Activated CD8-positive, alpha-beta T cell treated with anti-CD3 and anti-CD28 coated beads, Interleukin-2, amount 10 ng/mL, durations not matched to agents 7 days and 5 days (primary cell): Measurements from ENCODE around the gene HACD2. TPM values are rescaled to one million over a fixed set of nuclear protein-coding genes. Genes with fewer than 3 reads are reported as not detected.

Experiments used
- ATAC-seq: fragments of 150-1000 bp; cut with Tn5 transposase; one replicate; pipeline ENCODE4 v1.10.0; 2021; ENCODE audit warnings: moderate library complexity
- CTCF ChIA-PET: fragments of 350-600 bp; sonication (Branson Sonifier 250); formaldehyde crosslinking; loops from one replicate; lab custom pipeline; 2021; ENCODE audit warnings: antibody characterized with exemption; lab: Charles Lee
- POLR2A ChIA-PET: fragments of 350-600 bp; sonication (Branson Sonifier 250); formaldehyde crosslinking; loops from one replicate; lab custom pipeline; 2021; ENCODE audit warnings: antibody characterized with exemption; lab: Charles Lee
- DNase-seq: peaks from one replicate; pipeline ENCODE4 v3.0.0-alpha.2; 2020
- H3K27ac Mint-ChIP-seq: one replicate; pipeline ENCODE4 v1.8.0; 2021; ENCODE audit warnings: mild to moderate bottlenecking, mixed read lengths
- H3K27me3 Mint-ChIP-seq: one replicate; pipeline ENCODE4 v1.8.0; 2021; ENCODE audit warnings: low read depth, mixed read lengths
- H3K36me3 Mint-ChIP-seq: one replicate; pipeline ENCODE4 v1.8.0; 2021; ENCODE audit warnings: low read depth, mixed read lengths
- H3K4me1 Mint-ChIP-seq: one replicate; pipeline ENCODE4 v1.8.0; 2021; ENCODE audit warnings: low read depth, mixed read lengths
- H3K4me3 Mint-ChIP-seq: one replicate; pipeline ENCODE4 v1.8.0; 2021; ENCODE audit warnings: mild to moderate bottlenecking, mixed read lengths
- H3K9me3 Mint-ChIP-seq: one replicate; pipeline ENCODE4 v1.8.0; 2022; ENCODE audit warnings: mixed read lengths; ENCODE audit not compliant: insufficient read depth
- total RNA-seq, 2 experiments: library from RNA; stranded (reverse); gene quantifications; one replicate each; pipeline ENCODE4 v1.2.3, GENCODE V29; 2021

Gene HACD2
- total RNA-seq, 2 experiments from 2014 or later, result 20.7 to 23.8 TPM

GRCh38 chr3:123471106-123471505, 113.7 kb downstream of the HACD2 start:
- no peak for ATAC-seq
- H3K9me3 Mint-ChIP-seq, result no peaks in the 10 kb centered on the region
- H3K36me3 Mint-ChIP-seq, result no peaks in the 10 kb centered on the region
- H3K4me3 Mint-ChIP-seq, result no peak overlapping the region
- peaks cover 6% of the 10 kb centered on the region for H3K27me3 Mint-ChIP-seq
- H3K4me1 Mint-ChIP-seq, result no peaks in the 10 kb centered on the region
- ChIA-PET POLR2A (no interaction called here), CTCF (interaction anchor here (0.9 kb wide), 1 partner anchor 18 kb away, joined by 3 read pairs; no protein-coding TSS in a partner anchor)
- DNase-seq, result no peak
- H3K27ac Mint-ChIP-seq, result no peak overlapping the region

DNA sequence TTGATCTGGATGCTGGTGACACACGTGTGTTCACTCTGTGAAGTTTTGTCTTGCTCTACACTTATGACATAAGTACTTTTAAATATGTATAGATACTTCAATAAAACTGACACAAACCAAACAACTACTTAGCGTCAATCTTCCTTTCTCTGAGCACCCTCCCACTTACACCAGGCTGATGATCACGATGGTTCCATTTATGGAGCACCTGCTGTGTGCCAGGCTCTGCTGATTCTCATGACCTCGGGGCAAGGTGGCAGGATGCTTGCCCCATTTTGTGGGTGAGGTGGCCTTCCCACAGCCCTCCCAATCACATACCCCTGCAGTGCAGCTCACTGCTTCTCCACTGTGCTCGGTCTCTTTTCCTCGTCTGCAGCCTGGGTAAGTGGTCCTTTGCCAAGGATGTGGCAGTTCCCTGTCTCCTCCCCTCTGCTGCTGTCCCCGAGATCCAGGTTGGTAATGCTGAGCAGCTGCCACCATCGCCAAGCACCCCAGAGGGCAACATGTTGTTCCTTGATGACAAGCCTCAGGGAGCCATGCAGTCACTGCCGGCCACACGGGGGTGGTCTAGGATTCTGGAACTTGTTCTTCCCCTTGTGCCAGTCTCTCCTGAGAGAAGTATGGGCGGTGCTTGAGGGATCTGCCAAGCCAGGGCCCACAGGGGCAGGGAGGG, 115.4 kb downstream of the HACD2 start:
- POLR2A ChIA-PET, result no interaction called here
- Mint-ChIP-seq H3K27ac (no peak overlapping the region), H3K4me1 (no peaks in the 10 kb centered on the region), H3K9me3 (no peaks in the 10 kb centered on the region), H3K4me3 (no peak overlapping the region), H3K27me3 (peaks cover 12% of the 10 kb centered on the region), H3K36me3 (no peaks in the 10 kb centered on the region)
- CTCF ChIA-PET, result no interaction called here
- no peak for ATAC-seq
- DNase-seq, result no peak

DNA sequence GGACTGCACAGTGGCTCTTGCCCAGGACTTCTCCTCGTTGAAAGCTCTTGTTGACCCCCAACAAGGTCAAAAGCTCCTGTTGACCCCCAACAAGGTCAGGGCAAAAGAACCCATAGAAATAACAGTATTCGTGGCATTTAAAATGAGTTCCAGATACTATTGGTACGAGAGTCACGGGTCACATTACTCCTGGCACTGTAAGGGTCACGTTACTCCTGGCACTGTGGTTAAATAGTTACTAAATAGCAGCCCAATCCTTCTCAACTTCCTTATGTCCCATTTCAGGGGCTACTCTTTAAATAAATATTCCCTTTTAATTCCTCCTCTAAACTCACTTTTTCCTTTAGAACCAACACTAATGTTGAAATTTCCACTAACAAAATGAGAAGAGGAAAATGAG, 117.8 kb downstream of the HACD2 start:
- no peaks in the 10 kb centered on the region for H3K4me1 Mint-ChIP-seq
- no peaks in the 10 kb centered on the region for H3K36me3 Mint-ChIP-seq
- DNase-seq (no peak), ATAC-seq (no peak)
- peaks cover 21% of the 10 kb centered on the region for H3K27me3 Mint-ChIP-seq
- POLR2A ChIA-PET, result no interaction called here
- no peaks in the 10 kb centered on the region for H3K9me3 Mint-ChIP-seq
- CTCF ChIA-PET, result no interaction called here
- no peak overlapping the region for H3K27ac Mint-ChIP-seq
- H3K4me3 Mint-ChIP-seq, result no peak overlapping the region

DNA sequence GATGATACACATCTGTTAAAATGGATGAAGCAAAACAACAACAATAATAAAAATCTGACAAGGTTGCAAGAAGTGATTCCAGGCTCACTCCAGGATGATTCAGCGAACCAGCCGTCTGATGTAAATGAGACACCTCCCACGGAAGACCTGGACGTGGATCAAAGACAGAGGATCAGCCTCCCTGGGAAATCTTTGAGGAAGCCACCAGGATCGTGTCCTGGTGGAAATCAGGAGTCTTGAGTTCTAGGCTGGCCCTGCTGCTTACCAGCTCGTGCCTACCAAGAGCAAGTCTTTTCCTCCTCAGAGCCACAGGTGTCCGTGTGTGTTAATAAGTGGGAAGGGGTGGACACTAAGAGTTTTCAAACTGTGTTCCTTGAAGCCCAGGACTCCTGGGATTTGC, 120.6 kb downstream of the HACD2 start:
- H3K36me3 Mint-ChIP-seq, result no peaks in the 10 kb centered on the region
- CTCF ChIA-PET, result interaction anchor here (0.6 kb wide), 1 partner anchor 1653 kb away, joined by 3 read pairs; no protein-coding TSS in a partner anchor
- H3K9me3 Mint-ChIP-seq, result no peaks in the 10 kb centered on the region
- H3K4me1 Mint-ChIP-seq, result no peaks in the 10 kb centered on the region
- DNase-seq (no peak), ATAC-seq (no peak)
- peaks cover 30% of the 10 kb centered on the region for H3K27me3 Mint-ChIP-seq
- H3K4me3 Mint-ChIP-seq, result no peak overlapping the region
- POLR2A ChIA-PET, result no interaction called here
- H3K27ac Mint-ChIP-seq, result no peak overlapping the region

GRCh38 chr3:123459862-123460261, 125.0 kb downstream of the HACD2 start:
- no peaks in the 10 kb centered on the region for H3K4me1 Mint-ChIP-seq
- ATAC-seq, result no peak
- ChIA-PET POLR2A (no interaction called here), CTCF (interaction anchor here (1.9 kb wide), 1 partner anchor 11 kb away, joined by 5 read pairs; the partner anchor contains the start of gene ADCY5)
- H3K4me3 Mint-ChIP-seq, result no peak overlapping the region
- no peaks in the 10 kb centered on the region for H3K9me3 Mint-ChIP-seq
- peaks cover 32% of the 10 kb centered on the region for H3K27me3 Mint-ChIP-seq
- DNase-seq, result no peak
- H3K27ac Mint-ChIP-seq, result no peak overlapping the region
- H3K36me3 Mint-ChIP-seq, result no peaks in the 10 kb centered on the region

- no peaks in the 10 kb centered on the region for H3K36me3 Mint-ChIP-seq
Measured at GRCh38 chr3:123458255-123458654, 126.6 kb downstream of the HACD2 start.

GRCh38 chr3:123457841-123458240, 127.0 kb downstream of the HACD2 start:
- ATAC-seq (no peak), DNase-seq (no peak)
- Mint-ChIP-seq H3K4me1 (no peaks in the 10 kb centered on the region), H3K36me3 (no peaks in the 10 kb centered on the region), H3K27me3 (peaks cover 37% of the 10 kb centered on the region), H3K4me3 (no peak overlapping the region), H3K27ac (no peak overlapping the region), H3K9me3 (no peaks in the 10 kb centered on the region)
- POLR2A ChIA-PET, result no interaction called here
- CTCF ChIA-PET, result interaction anchor here (0.9 kb wide), 1 partner anchor 10 kb away, joined by 5 read pairs; the partner anchor contains the start of gene ADCY5

More at GRCh38 chr3:123458255-123458654, 126.6 kb downstream of the HACD2 start:
- POLR2A ChIA-PET, result no interaction called here
- ATAC-seq (no peak), DNase-seq (no peak)
- CTCF ChIA-PET, result interaction anchor here (0.9 kb wide), 1 partner anchor 10 kb away, joined by 5 read pairs; the partner anchor contains the start of gene ADCY5
- Mint-ChIP-seq H3K27me3 (peaks cover 37% of the 10 kb centered on the region), H3K4me1 (no peaks in the 10 kb centered on the region), H3K27ac (no peak overlapping the region), H3K9me3 (no peaks in the 10 kb centered on the region), H3K4me3 (no peak overlapping the region)

GRCh38 chr3:123453675-123454074, 131.2 kb downstream of the HACD2 start:
- ChIA-PET CTCF (no interaction called here), POLR2A (no interaction called here)
- no peaks in the 10 kb centered on the region for H3K36me3 Mint-ChIP-seq
- H3K27ac Mint-ChIP-seq, result no peak overlapping the region
- H3K9me3 Mint-ChIP-seq, result no peaks in the 10 kb centered on the region
- DNase-seq (no peak), ATAC-seq (no peak)
- H3K4me3 Mint-ChIP-seq, result no peak overlapping the region
- H3K27me3 Mint-ChIP-seq, result peaks cover 37% of the 10 kb centered on the region
- no peaks in the 10 kb centered on the region for H3K4me1 Mint-ChIP-seq

DNA sequence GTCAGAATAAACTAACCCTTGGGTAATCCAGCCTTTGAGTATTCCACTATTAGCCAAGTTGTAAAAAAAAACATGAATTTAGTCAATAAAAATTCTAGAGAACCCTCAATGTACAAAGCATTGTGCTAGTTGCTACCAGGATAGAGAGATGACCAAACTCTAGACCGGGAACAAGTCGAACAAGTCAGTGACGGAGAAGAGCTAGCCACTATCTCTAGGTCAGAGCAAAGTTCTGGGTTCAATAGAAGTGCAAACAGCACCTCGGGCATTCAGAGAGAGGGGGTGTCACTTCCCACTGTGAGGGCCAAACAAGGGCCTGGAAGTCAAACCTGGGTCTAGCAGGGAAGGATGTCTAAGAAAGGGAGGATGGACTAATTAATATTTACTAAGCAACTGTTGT, 133.7 kb downstream of the HACD2 start:
- H3K4me3 Mint-ChIP-seq, result no peak overlapping the region
- no peaks in the 10 kb centered on the region for H3K4me1 Mint-ChIP-seq
- H3K9me3 Mint-ChIP-seq, result no peaks in the 10 kb centered on the region
- ChIA-PET POLR2A (no interaction called here), CTCF (interaction anchor here (0.8 kb wide), 1 partner anchor 433 kb away, joined by 3 read pairs; no protein-coding TSS in a partner anchor)
- H3K36me3 Mint-ChIP-seq, result no peaks in the 10 kb centered on the region
- no peak for DNase-seq
- ATAC-seq, result no peak
- no peak overlapping the region for H3K27ac Mint-ChIP-seq
- peaks cover 43% of the 10 kb centered on the region for H3K27me3 Mint-ChIP-seq

DNA sequence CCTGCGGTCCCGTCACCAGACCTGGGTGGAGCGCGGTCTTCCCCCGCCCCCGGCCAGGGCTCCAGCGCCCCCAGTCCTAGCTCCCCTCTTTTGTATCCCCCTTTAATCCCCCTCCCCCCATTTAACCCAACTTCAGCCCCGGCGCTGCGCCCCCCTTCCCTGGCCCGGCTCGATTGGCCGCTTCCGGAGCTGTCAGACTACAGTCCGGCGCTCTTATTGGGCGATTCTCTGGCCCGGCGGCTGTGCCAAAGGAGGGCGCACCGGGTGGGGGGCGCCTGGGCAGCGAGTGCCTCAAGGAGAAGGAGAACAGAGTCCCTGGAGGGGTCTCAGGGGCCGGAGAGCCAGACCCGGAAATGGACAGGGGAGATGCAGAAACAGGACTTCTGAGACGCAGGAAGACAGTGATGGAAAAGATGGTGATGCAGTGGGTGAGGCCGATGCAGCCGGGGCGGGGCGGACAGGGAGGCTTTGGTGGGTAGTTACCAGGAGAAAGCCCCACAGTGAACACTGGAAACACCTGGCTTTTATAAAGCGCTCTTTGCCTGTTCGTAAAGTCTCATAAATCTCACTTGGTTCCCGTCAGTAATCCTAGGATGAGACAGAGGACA, 134.8 kb downstream of the HACD2 start:
- CTCF ChIA-PET, result no interaction called here
- no peaks in the 10 kb centered on the region for H3K4me1 Mint-ChIP-seq
- POLR2A ChIA-PET, result no interaction called here
- no peaks in the 10 kb centered on the region for H3K9me3 Mint-ChIP-seq
- no peak for DNase-seq
- H3K36me3 Mint-ChIP-seq, result no peaks in the 10 kb centered on the region
- ATAC-seq, result no peak
- H3K27ac Mint-ChIP-seq, result no peak overlapping the region
- peaks cover 49% of the 10 kb centered on the region for H3K27me3 Mint-ChIP-seq
- peak overlapping the region; percentile 43 for H3K4me3 Mint-ChIP-seq

DNA sequence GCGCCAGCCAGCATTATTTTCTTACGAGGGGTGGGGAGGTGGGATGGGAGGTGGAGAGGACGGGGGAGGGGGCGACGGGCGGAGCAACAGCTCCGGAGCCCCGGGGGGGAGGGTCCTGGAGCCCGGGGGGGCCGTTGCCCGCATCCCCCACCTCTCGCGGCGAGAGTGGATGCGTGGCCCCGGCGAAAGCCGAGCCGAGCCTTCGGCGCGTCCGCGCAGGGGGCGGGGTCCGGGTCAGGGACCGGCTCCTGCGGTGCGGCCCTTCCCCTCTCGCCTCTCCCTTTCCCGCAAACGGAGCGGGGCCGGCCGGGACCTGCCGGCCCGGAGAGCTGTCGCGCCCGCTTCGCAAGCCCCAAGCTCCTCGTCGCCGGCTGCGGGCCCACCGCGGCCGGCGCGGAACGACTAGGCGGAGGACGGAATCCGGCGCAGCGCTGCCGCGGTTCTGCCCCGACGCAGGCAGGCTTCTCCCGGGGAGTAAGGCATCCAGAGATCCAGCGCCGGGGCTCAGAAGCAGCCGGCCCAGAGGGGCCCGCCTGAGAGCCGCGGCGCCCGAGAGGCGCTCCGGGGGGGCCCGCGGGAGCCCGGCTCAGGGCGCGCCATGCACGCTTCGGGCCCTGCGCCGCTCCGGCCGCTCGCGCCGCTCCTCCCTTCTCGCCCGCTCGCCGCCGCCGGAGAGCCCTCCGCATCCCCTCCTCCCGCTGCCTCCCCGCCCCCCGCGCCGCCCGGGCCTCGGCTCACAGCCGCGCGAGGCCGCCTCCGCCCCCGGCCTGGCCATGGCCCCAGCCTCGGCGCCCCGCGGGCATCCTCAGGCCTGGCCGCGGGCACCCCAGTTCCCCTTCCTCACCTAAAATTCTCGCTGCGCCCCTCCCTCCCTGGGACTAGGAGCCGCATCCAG, 135.5 kb downstream of the HACD2 start:
- DNase-seq, result no peak
- Mint-ChIP-seq H3K27me3 (peaks cover 52% of the 10 kb centered on the region), H3K9me3 (no peaks in the 10 kb centered on the region), H3K36me3 (no peaks in the 10 kb centered on the region), H3K4me1 (no peaks in the 10 kb centered on the region), H3K4me3 (no peak overlapping the region), H3K27ac (no peak overlapping the region)
- ChIA-PET CTCF (interaction anchor here (1.2 to 1.5 kb wide), 3 partner anchors 9 to 42 kb away, joined by 5 to 8 read pairs (median 5); no protein-coding TSS in a partner anchor), POLR2A (no interaction called here)
- ATAC-seq, result peak; percentile 49
